GM12874 (cell line): ENCODE data around the gene GALNT18.

Source experiments
- CTCF ChIP-seq: IDR thresholded peaks from 2 replicates; pipeline ENCODE4 v1.5.1; 2011; ENCODE audit warnings: low read depth, mild to moderate bottlenecking, control low read depth, low read length, moderate library complexity; ENCODE audit not compliant: insufficient read depth

Gene GALNT18

DNA sequence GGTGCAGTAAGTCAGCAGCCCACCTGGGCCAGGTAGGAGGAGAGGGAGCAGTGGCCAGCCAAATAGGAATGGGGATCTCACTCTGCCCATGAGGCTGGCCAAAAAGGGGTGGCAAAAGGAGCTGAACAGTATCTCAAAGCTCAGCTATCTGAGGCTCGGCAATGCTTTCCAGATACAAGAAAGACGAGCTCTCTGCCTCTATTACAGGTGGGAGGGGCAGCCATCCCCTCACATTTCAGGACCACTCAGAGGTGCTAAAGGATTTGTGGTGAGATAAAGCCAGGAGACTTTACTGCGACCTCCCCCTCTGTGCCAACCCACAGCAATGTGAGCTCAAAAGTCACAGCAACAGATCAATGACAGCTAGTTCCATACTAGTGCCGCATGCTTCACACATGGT lies 42.1 kb upstream of the GALNT18 start:
- no peak for TF ChIP-seq CTCF

GRCh38 chr11:11662578-11662977 lies 40.8 kb upstream of the GALNT18 start:
- no peak for TF ChIP-seq CTCF

- no peak for TF ChIP-seq CTCF
Measured at GRCh38 chr11:11661326-11662040, 39.7 kb upstream of the GALNT18 start.

GRCh38 chr11:11660363-11660740 lies 38.5 kb upstream of the GALNT18 start:
- TF ChIP-seq CTCF, result no peak

- TF ChIP-seq CTCF, result peak; percentile 42; the same call in 1 of the 2 replicates
Measured at GRCh38 chr11:11659567-11660362, 38.0 kb upstream of the GALNT18 start.

GRCh38 chr11:11657218-11657955 lies 35.6 kb upstream of the GALNT18 start:
- TF ChIP-seq CTCF, result no peak

DNA sequence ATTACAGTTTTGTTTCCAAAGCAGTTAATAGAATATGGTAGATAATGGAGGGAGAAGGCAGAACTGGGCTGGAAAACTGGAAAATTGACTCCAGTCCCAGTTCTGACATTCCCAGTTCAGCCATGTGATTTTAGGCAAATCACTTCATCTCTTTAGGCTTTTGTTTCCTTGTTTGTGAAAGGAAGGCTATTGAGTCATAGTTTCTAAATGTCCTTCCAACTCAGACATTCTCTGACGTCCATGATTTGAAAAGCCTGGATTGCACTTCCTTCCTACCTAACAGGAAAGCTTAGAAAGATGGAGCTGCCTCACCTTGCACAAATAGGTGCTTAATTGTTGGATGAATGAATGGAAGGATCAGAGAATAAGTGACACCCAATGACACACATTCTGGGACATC lies 19.8 kb upstream of the GALNT18 start:
- TF ChIP-seq CTCF, result no peak
